ENCODE measurements around the gene TARBP2. TPM values are rescaled to one million over a fixed set of nuclear protein-coding genes. Genes with fewer than 3 reads are reported as not detected.

Gene TARBP2
- total RNA-seq, 2 donors from 2014 or later: 23.4 to 45.7 TPM

- intact Hi-C loops (cut with DNase I): no loop called here
- no peaks in the 10 kb centered on the region for H3K9me3 ChIP-seq
- 68% methylated on average over 18 of the region's 18 CpGs for whole genome bisulfite sequencing
- peaks cover 0 to 9% of the 10 kb centered on the region in 2 donors for H3K36me3 ChIP-seq
- H3K27ac ChIP-seq: no peak overlapping the region
- TF ChIP-seq POLR2A (IDR thresholded peaks at IDR 0.05): no peak
- no peak for TF ChIP-seq POLR2AphosphoS5 (IDR thresholded peaks at IDR 0.05)
- TF ChIP-seq, protein P1, sequence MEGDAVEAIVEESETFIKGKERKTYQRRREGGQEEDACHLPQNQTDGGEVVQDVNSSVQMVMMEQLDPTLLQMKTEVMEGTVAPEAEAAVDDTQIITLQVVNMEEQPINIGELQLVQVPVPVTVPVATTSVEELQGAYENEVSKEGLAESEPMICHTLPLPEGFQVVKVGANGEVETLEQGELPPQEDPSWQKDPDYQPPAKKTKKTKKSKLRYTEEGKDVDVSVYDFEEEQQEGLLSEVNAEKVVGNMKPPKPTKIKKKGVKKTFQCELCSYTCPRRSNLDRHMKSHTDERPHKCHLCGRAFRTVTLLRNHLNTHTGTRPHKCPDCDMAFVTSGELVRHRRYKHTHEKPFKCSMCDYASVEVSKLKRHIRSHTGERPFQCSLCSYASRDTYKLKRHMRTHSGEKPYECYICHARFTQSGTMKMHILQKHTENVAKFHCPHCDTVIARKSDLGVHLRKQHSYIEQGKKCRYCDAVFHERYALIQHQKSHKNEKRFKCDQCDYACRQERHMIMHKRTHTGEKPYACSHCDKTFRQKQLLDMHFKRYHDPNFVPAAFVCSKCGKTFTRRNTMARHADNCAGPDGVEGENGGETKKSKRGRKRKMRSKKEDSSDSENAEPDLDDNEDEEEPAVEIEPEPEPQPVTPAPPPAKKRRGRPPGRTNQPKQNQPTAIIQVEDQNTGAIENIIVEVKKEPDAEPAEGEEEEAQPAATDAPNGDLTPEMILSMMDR (IDR thresholded peaks at IDR 0.05): no peak
- H3K4me3 ChIP-seq: no peak overlapping the region
- no peaks in the 10 kb centered on the region for H3K4me1 ChIP-seq (replicated peaks)
- no peak for DNase-seq (ENCODE audit: low spot score)
- H3K27me3 ChIP-seq (replicated peaks; ENCODE audit: insufficient read depth): no peaks in the 10 kb centered on the region
Measured at GRCh38 chr12:53482626-53483168, 18.4 kb upstream of the TARBP2 start.

- DNase-seq (ENCODE audit: low spot score): no peak
- peaks cover 0 to 9% of the 10 kb centered on the region in 2 donors for H3K36me3 ChIP-seq
- intact Hi-C loops (cut with DNase I): no loop called here
- H3K9me3 ChIP-seq: no peaks in the 10 kb centered on the region
- H3K4me1 ChIP-seq (replicated peaks): no peaks in the 10 kb centered on the region
- WGBS: 55% methylated on average over 9 of the region's 9 CpGs
- no peak overlapping the region for H3K27ac ChIP-seq
- no peak overlapping the region for H3K4me3 ChIP-seq
- TF ChIP-seq POLR2A (IDR thresholded peaks at IDR 0.05): no peak
- no peak for TF ChIP-seq POLR2AphosphoS5 (IDR thresholded peaks at IDR 0.05)
- TF ChIP-seq, protein P1 (IDR thresholded peaks at IDR 0.05): no peak
- no peaks in the 10 kb centered on the region for H3K27me3 ChIP-seq (replicated peaks; ENCODE audit: insufficient read depth)
Measured at GRCh38 chr12:53483225-53483978, 17.7 kb upstream of the TARBP2 start.

DNA sequence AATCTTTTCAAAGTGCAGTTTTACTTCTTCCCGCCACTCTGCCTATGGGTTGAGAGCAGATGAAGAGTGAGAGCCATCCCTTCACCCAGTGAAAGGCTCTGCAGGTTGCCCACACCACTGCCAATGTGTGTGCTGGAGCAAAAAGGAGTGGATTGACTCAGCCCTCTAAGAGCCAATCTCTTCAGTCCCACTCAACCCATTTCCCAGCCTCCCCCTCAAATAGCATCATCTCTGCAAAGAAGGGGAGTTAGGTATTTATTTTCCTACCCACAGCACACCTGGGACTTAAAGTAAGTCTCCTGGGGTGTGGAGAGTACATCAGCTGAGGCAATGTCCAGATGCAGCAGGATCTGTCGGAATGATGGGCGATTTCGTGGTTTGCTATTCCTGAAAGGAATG is 17.1 kb upstream of the TARBP2 start:
- intact Hi-C loops (cut with DNase I): no loop called here

GRCh38 chr12:53484686-53485575 is 16.2 kb upstream of the TARBP2 start:
- intact Hi-C loops (cut with DNase I): no loop called here
- H3K9me3 ChIP-seq: no peaks in the 10 kb centered on the region
- DNase-seq (ENCODE audit: low spot score): no peak
- 84% methylated on average over 10 of the region's 10 CpGs for WGBS
- no peaks in the 10 kb centered on the region for H3K4me1 ChIP-seq (replicated peaks)
- H3K4me3 ChIP-seq: no peak overlapping the region
- peaks cover 0 to 7% of the 10 kb centered on the region in 2 donors for H3K36me3 ChIP-seq
- no peak overlapping the region for H3K27ac ChIP-seq
- TF ChIP-seq POLR2A (IDR thresholded peaks at IDR 0.05) (no peak), POLR2AphosphoS5 (IDR thresholded peaks at IDR 0.05) (no peak)
- TF ChIP-seq, protein P1 (IDR thresholded peaks at IDR 0.05): no peak
- H3K27me3 ChIP-seq (replicated peaks; ENCODE audit: insufficient read depth): no peaks in the 10 kb centered on the region

More for the DNA sequence above, 17.1 kb upstream of the TARBP2 start:
- Histone ChIP-seq H3K36me3 (peaks cover 0 to 9% of the 10 kb centered on the region in 2 donors), H3K4me1 (replicated peaks) (no peaks in the 10 kb centered on the region), H3K27ac (no peak overlapping the region), H3K4me3 (no peak overlapping the region), H3K9me3 (no peaks in the 10 kb centered on the region), H3K27me3 (replicated peaks; ENCODE audit: insufficient read depth) (no peaks in the 10 kb centered on the region)
- 90% methylated on average over 4 of the region's 4 CpGs for WGBS
- TF ChIP-seq POLR2A (IDR thresholded peaks at IDR 0.05) (no peak), POLR2AphosphoS5 (IDR thresholded peaks at IDR 0.05) (no peak)
- TF ChIP-seq, protein P1 (IDR thresholded peaks at IDR 0.05): no peak
- DNase-seq (ENCODE audit: low spot score): no peak
